GM12865 (cell line): ENCODE data around the gene ELL.
A peak's percentile ranks its signal among the peaks of the same experiment; 100 is the strongest.

ENCODE experiments used
- DNase-seq: peaks from one replicate; pipeline ENCODE4 v3.0.0; 2010; ENCODE audit warnings: low read depth
- H3K4me3 ChIP-seq: 2 replicates; pipeline ENCODE4 v1.5.1; 2011; ENCODE audit warnings: mild to moderate bottlenecking, low read depth, low read length, control low read depth
- CTCF ChIP-seq: IDR thresholded peaks from 2 replicates; pipeline ENCODE4 v1.5.1; 2011; ENCODE audit warnings: low read length, control low read depth, low read depth, inconsistent platforms; ENCODE audit not compliant: insufficient read depth; ENCODE audit errors: missing control alignments

Gene ELL

GRCh38 chr19:18424890-18425514 lies 96.9 kb downstream of the ELL start:
- TF ChIP-seq CTCF: no peak
- H3K4me3 ChIP-seq: no peak overlapping the region
- DNase-seq: no peak

- no peak for DNase-seq
- H3K4me3 ChIP-seq: no peak overlapping the region
- no peak for TF ChIP-seq CTCF
Observed at GRCh38 chr19:18424122-18424889, 97.6 kb downstream of the ELL start.

GRCh38 chr19:18423258-18424020 lies 98.4 kb downstream of the ELL start:
- no peak for TF ChIP-seq CTCF
- no peak overlapping the region for H3K4me3 ChIP-seq
- no peak for DNase-seq

GRCh38 chr19:18422530-18423191 lies 99.2 kb downstream of the ELL start:
- peak overlapping the region; percentile 4; the same call in 1 of the 2 replicates for H3K4me3 ChIP-seq
- no peak for TF ChIP-seq CTCF
- peak; percentile 55 for DNase-seq

- H3K4me3 ChIP-seq: no peak overlapping the region
- DNase-seq: no peak
- TF ChIP-seq CTCF: no peak
Observed at GRCh38 chr19:18421371-18421959, 100.4 kb downstream of the ELL start.

GRCh38 chr19:18420930-18421329 lies 100.9 kb downstream of the ELL start:
- H3K4me3 ChIP-seq: peak overlapping the region; percentile 65
- TF ChIP-seq CTCF: no peak
- DNase-seq: no peak
